HCT116 (cell line): ENCODE measurements around the gene KRTAP16-1. TPM values are rescaled to one million over a fixed set of nuclear protein-coding genes. Genes with fewer than 3 reads are reported as not detected.

Experiments
- ATAC-seq: fragments of 200-7000 bp; cut with Tn5 transposase; 2 replicates; pipeline ENCODE4 v1.9.1; 2020; ENCODE audit warnings: mild to moderate bottlenecking, moderate library complexity
- BruUV-seq: library from RNA; stranded (reverse); fragments of 400-500 nt; replicated peaks from 2 replicates; lab custom pipeline; 2021; lab: Mats Ljungman, UMichigan
- CTCF ChIA-PET: fragments of 300-600 bp; sonication (Branson Sonifier 250); formaldehyde crosslinking; loops from one replicate; lab custom pipeline; 2021; ENCODE audit warnings: antibody characterized with exemption; lab: Charles Lee
- POLR2A ChIA-PET: fragments of 300-600, 350-600 bp; sonication (Branson Sonifier 250); formaldehyde crosslinking; loops from one replicate; lab custom pipeline; 2021; ENCODE audit warnings: antibody characterized with exemption; lab: Charles Lee
- RAD21 ChIA-PET, 2 experiments: fragments of 300-600 bp; sonication (Branson Sonifier 250); formaldehyde crosslinking; loops; one replicate each; lab custom pipeline; 2023; ENCODE audit warnings: low total read pairs in 2 of 2; ENCODE audit not compliant: uncharacterized antibody in 2 of 2, unreplicated experiment in 2 of 2, low non-redundant PET in 1 of 2; lab: Charles Lee
- DNase-seq: peaks from one replicate; pipeline ENCODE4 v3.0.0-alpha.2; 2010; ENCODE audit warnings: low read depth, low spot score
- H2AFZ ChIP-seq: fragments of 200-600 bp; shearing (Covaris generic), sonication (generic); 2 replicates; pipeline ENCODE4 v1.6.1; 2017; ENCODE audit warnings: low read depth, mixed run types, mixed read lengths, antibody characterized with exemption, low read length; ENCODE audit not compliant: poor library complexity, severe bottlenecking
- H3K27ac ChIP-seq: 2 replicates; pipeline ENCODE4 v1.5.1; 2012; ENCODE audit warnings: low read depth, low read length
- H3K27me3 ChIP-seq: fragments of 200-600 bp; sonication (generic); 2 replicates; pipeline ENCODE4 v1.6.1; 2016; ENCODE audit warnings: mixed run types, low read length, mixed read lengths; ENCODE audit not compliant: insufficient read depth
- H3K36me3 ChIP-seq, 2 experiments: fragments of 200-500 bp in 1 of 2; fragments of 200-600 bp in 1 of 2; sonication (Bioruptor generic) in 1 of 2; sonication (generic) in 1 of 2; 2 replicates each; pipeline versions ENCODE4 v1.5.1 to v1.6.1; 2014 to 2016; ENCODE audit warnings: low read length in 2 of 2, inconsistent platforms in 1 of 2, mixed read lengths in 1 of 2, mixed run types in 1 of 2; ENCODE audit not compliant: insufficient read depth in 2 of 2, control insufficient read depth in 1 of 2
- H3K4me1 ChIP-seq, 2 experiments: fragments of 200-600 bp in 1 of 2; sonication (generic) in 1 of 2; 2 replicates each; pipeline versions ENCODE4 v1.5.1 to v1.6.1; 2012 to 2017; ENCODE audit warnings: low read length in 2 of 2, inconsistent platforms in 1 of 2, mild to moderate bottlenecking in 1 of 2, mixed read lengths in 1 of 2, mixed run types in 1 of 2, moderate library complexity in 1 of 2; ENCODE audit not compliant: insufficient read depth in 2 of 2, control insufficient read depth in 1 of 2
- H3K4me2 ChIP-seq: fragments of 200-600 bp; sonication (generic); 2 replicates; pipeline ENCODE4 v1.6.1; 2017; ENCODE audit warnings: mixed run types, low read length, mixed read lengths
- H3K4me3 ChIP-seq, 2 experiments: fragments of 200-600 bp in 1 of 2; sonication (generic) in 1 of 2; replicated peaks in 1 of 2; 2 replicates each; pipeline ENCODE4 v1.5.1; 2011 to 2016; ENCODE audit warnings: low read length in 2 of 2, control low read depth in 1 of 2, low read depth in 1 of 2, mild to moderate bottlenecking in 1 of 2, mixed read lengths in 1 of 2, mixed run types in 1 of 2
- H3K79me2 ChIP-seq: fragments of 200-600 bp; sonication (generic); 2 replicates; pipeline ENCODE4 v1.6.1; 2017; ENCODE audit warnings: mild to moderate bottlenecking, mixed run types, low read length, moderate library complexity, mixed read lengths; ENCODE audit not compliant: insufficient read depth
- H3K9ac ChIP-seq: fragments of 200-600 bp; sonication (generic); 2 replicates; pipeline ENCODE4 v1.6.1; 2016; ENCODE audit warnings: low read length, mixed read lengths
- H3K9me2 ChIP-seq: fragments of 200-600 bp; sonication (generic), shearing (Covaris generic); 2 replicates; pipeline ENCODE4 v1.6.1; 2017; ENCODE audit warnings: mixed run types, mild to moderate bottlenecking, moderate library complexity; ENCODE audit not compliant: insufficient read depth
- H3K9me3 ChIP-seq, 2 experiments: fragments of 200-500 bp in 1 of 2; fragments of 200-600 bp in 1 of 2; sonication (Bioruptor generic) in 1 of 2; sonication (generic) in 1 of 2; 2 replicates each; pipeline ENCODE4 v1.6.1; 2014 to 2017; ENCODE audit warnings: low read length in 2 of 2, mixed read lengths in 2 of 2, inconsistent platforms in 1 of 2, low read depth in 1 of 2, mild to moderate bottlenecking in 1 of 2, mixed run types in 1 of 2, moderate library complexity in 1 of 2; ENCODE audit not compliant: control insufficient read depth in 1 of 2, insufficient read depth in 1 of 2
- H4K20me1 ChIP-seq: fragments of 200-600 bp; sonication (generic), shearing (Covaris generic); 2 replicates; pipeline ENCODE4 v1.6.1; 2017; ENCODE audit warnings: mixed run types, mild to moderate bottlenecking, moderate library complexity; ENCODE audit not compliant: insufficient read depth
- ATF3 ChIP-seq: IDR thresholded peaks from 2 replicates; pipeline ENCODE4 v1.6.1; 2012
- CEBPB ChIP-seq: IDR thresholded peaks from 2 replicates; pipeline ENCODE4 v1.6.1; 2012; ENCODE audit warnings: low read depth
- EGR1 ChIP-seq: IDR thresholded peaks from 2 replicates; pipeline ENCODE4 v1.6.1; 2012; ENCODE audit warnings: low read depth
- FOSL1 ChIP-seq: IDR thresholded peaks from 2 replicates; pipeline ENCODE4 v1.6.1; 2012; ENCODE audit warnings: low read depth
- JUND ChIP-seq: IDR thresholded peaks from 2 replicates; pipeline ENCODE4 v1.6.1; 2012
- POLR2AphosphoS5 ChIP-seq: IDR thresholded peaks from 2 replicates; pipeline ENCODE4 v1.6.1; 2011; ENCODE audit warnings: mild to moderate bottlenecking, low read depth, low read length, moderate library complexity
- REST ChIP-seq: IDR thresholded peaks from 2 replicates; pipeline ENCODE4 v1.6.1; 2012; ENCODE audit warnings: low read depth
- SIN3A ChIP-seq: IDR thresholded peaks from 2 replicates; pipeline ENCODE4 v1.6.1; 2012; ENCODE audit warnings: low read depth
- SP1 ChIP-seq: IDR thresholded peaks from 2 replicates; pipeline ENCODE4 v1.6.1; 2012; ENCODE audit warnings: low read depth
- TCF7L2 ChIP-seq: IDR thresholded peaks from 2 replicates; pipeline ENCODE4 v1.7.0; 2011; ENCODE audit warnings: borderline replicate concordance, inconsistent platforms; ENCODE audit not compliant: insufficient read depth, insufficient read length; ENCODE audit errors: extremely low read depth
- YY1 ChIP-seq: IDR thresholded peaks from 2 replicates; pipeline ENCODE4 v1.6.1; 2011; ENCODE audit warnings: low read length, low read depth, moderate library complexity, mild to moderate bottlenecking; ENCODE audit not compliant: insufficient replicate concordance; ENCODE audit errors: extremely low read depth
- ZFX ChIP-seq: fragments of 450-650 bp; IDR thresholded peaks from 2 replicates; pipeline ENCODE4 v1.6.1; 2017
- ZNF274 ChIP-seq: fragments of 200-500 bp; sonication (Bioruptor generic); IDR thresholded peaks from 2 replicates; pipeline ENCODE4 v1.6.1; 2014; ENCODE audit warnings: mild to moderate bottlenecking, low read depth, low read length, inconsistent platforms
- intact Hi-C: fragments of 100-400 bp; cut with micrococcal nuclease; formaldehyde crosslinking; loops from 2 replicates; pipeline ENCODE4 v1.10.0; 2022
- total RNA-seq: library from RNA; stranded (reverse); gene quantifications from one replicate; pipeline ENCODE4 v1.2.1, GENCODE V29; 2021; ENCODE audit not compliant: unreplicated experiment

KRTAP16-1 gene
- total RNA-seq, 1 experiment from 2014 or later: not detected

DNA sequence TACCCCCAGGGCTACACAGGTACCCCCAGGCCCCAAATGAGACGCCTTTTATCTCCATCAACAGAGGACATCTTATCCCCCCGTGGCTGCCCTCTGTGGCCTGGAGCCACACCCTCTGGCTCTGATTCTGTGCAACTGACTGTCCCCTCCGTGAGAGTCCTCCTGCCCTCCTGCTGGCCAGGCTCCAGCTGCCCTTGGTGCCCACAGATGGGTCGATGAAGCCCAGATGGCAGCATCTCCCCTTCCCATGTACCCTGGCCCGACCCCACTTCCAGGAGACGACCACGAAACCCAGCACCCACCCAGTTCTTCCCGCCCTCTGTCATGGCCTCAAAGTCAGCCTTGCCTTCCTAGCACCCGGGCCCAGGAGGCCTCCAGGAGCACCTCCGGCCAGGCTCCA lies 16.0 kb upstream of the KRTAP16-1 start:
- no peak overlapping the region for H3K9ac ChIP-seq
- ATAC-seq (no peak), DNase-seq (no peak)
- H3K79me2 ChIP-seq: no peaks in the 10 kb centered on the region
- no peaks in the 10 kb centered on the region for H3K9me2 ChIP-seq
- peaks cover 8 to 31% of the 10 kb centered on the region in 2 experiments; a peak in 3 of 4 replicates for H3K4me1 ChIP-seq
- H3K27me3 ChIP-seq: no peaks in the 10 kb centered on the region
- no peak overlapping the region for H3K4me2 ChIP-seq
- H3K36me3 ChIP-seq: peaks cover 0 to 7% of the 10 kb centered on the region in 2 experiments; a peak in 1 of 4 replicates
- no peaks in the 10 kb centered on the region for H4K20me1 ChIP-seq
- ChIA-PET CTCF (no interaction called here), POLR2A (no interaction called here)
- no peak overlapping the region; the same call in 1 of the 2 replicates for H3K27ac ChIP-seq
- no TSS peak for BruUV-seq
- no peak overlapping the region for H3K4me3 ChIP-seq
- TF ChIP-seq POLR2AphosphoS5: no peak
- no peak for TF ChIP-seq CEBPB
- no peak for TF ChIP-seq ZFX
- no peak for TF ChIP-seq SIN3A
- TF ChIP-seq EGR1: no peak
- TF ChIP-seq REST: no peak
- no peak for TF ChIP-seq YY1
- no peak for TF ChIP-seq ATF3
- no peak for TF ChIP-seq JUND
- TF ChIP-seq FOSL1: no peak
- no peak for TF ChIP-seq TCF7L2
- no peak for TF ChIP-seq ZNF274
- TF ChIP-seq SP1: no peak
- TF ChIP-seq, all 23 proteins: peak for 0
- intact Hi-C loops: loop anchor here (2.0 to 10.0 kb wide), 3 partner anchors 172 to 700 kb away; no protein-coding TSS in a partner anchor
- no peak overlapping the region for H2AFZ ChIP-seq
- peaks cover 0 to 13% of the 10 kb centered on the region in 2 experiments; a peak in 1 of 4 replicates for H3K9me3 ChIP-seq
- RAD21 ChIA-PET: no interaction called here
